Effector memory CD8-positive, alpha-beta T cell (primary cell): ENCODE results near the gene ITGAX.
"Not testable (repeated sequence)": the region's sequence is repeated elsewhere in the genome, so short reads cannot be mapped to it uniquely, and the experiment has no call there.

ENCODE experiments used
- ATAC-seq: fragments of 150-1000 bp; cut with Tn5 transposase; replicated peaks from 2 replicates; pipeline ENCODE4 v1.10.0; 2021; ENCODE audit warnings: mild to moderate bottlenecking, moderate library complexity
- DNase-seq, 3 experiments: peaks; one replicate each; pipeline ENCODE4 v3.0.0; 2021
- H3K27ac Mint-ChIP-seq, 2 donors: one replicate each; pipeline ENCODE4 v1.8.0; 2022; ENCODE audit warnings: mild to moderate bottlenecking in 2 of 2, mixed read lengths in 2 of 2, moderate library complexity in 2 of 2
- H3K27me3 Mint-ChIP-seq, 2 donors: one replicate each; pipeline ENCODE4 v1.8.0; 2022; ENCODE audit warnings: mixed read lengths in 2 of 2
- H3K36me3 Mint-ChIP-seq: one replicate; pipeline ENCODE4 v1.8.0; 2022; ENCODE audit warnings: mild to moderate bottlenecking, moderate library complexity, mixed read lengths; ENCODE audit not compliant: insufficient read depth
- H3K4me1 Mint-ChIP-seq, 2 donors: one replicate each; pipeline ENCODE4 v1.8.0; 2022; ENCODE audit warnings: low read depth in 2 of 2, mixed read lengths in 2 of 2
- H3K4me3 Mint-ChIP-seq, 2 donors: one replicate each; pipeline ENCODE4 v1.8.0; 2022; ENCODE audit warnings: mild to moderate bottlenecking in 2 of 2, mixed read lengths in 2 of 2, moderate library complexity in 2 of 2
- H3K9me3 Mint-ChIP-seq, 2 donors: one replicate each; pipeline ENCODE4 v1.8.0; 2022; ENCODE audit warnings: mixed read lengths in 2 of 2

The ITGAX gene

DNA sequence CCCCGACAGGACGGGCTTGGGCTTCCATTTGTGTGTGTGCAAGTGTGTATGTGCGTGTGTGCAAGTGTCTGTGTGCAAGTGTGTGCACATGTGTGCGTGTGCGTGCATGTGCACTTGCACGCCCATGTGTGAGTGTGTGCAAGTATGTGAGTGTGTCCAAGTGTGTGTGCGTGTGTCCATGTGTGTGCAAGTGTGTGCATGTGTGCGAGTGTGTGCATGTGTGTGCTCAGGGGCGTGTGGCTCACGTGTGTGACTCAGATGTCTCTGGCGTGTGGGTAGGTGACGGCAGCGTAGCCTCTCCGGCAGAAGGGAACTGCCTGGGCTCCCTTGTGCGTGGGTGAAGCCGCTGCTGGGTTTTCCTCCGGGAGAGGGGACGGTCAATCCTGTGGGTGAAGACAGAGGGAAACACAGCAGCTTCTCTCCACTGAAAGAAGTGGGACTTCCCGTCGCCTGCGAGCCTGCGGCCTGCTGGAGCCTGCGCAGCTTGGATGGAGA is 23.1 kb upstream of the ITGAX start:
- ATAC-seq, result no peak
- H3K4me3 Mint-ChIP-seq, result peak overlapping the region; percentile 53 to 81
- DNase-seq, result no peak
- H3K27ac Mint-ChIP-seq, result peak overlapping the region in 1 of 2 donors; percentile 78
- peaks cover 7% of the 10 kb centered on the region for H3K36me3 Mint-ChIP-seq
- no peaks in the 10 kb centered on the region for H3K9me3 Mint-ChIP-seq
- peaks cover 15 to 20% of the 10 kb centered on the region in 2 donors for H3K4me1 Mint-ChIP-seq
- H3K27me3 Mint-ChIP-seq, result peaks cover 0 to 23% of the 10 kb centered on the region in 2 donors

DNA sequence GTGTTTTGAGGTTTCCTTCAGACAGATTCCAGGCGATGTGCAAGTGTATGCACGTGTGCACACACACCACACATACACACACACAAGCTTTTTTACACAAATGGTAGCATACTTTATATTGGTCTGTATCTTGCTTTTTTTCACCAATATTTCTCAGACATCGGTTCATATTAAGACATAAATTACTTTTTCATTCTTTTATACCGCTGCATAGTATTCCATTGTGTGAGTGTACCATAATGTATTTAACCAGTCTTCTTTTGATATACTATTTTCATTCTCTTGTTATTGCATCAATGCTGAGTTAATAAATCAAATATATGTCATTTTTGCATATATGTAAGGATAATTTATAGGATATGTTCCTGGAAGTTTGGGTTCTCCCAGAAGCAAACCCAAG is 22.4 kb upstream of the ITGAX start:
- Mint-ChIP-seq H3K27ac (no peak overlapping the region), H3K9me3 (no peaks in the 10 kb centered on the region), H3K4me3 (peak overlapping the region; percentile 53 to 81), H3K4me1 (peaks cover 17 to 23% of the 10 kb centered on the region in 2 donors), H3K27me3 (peaks cover 0 to 28% of the 10 kb centered on the region in 2 donors), H3K36me3 (peaks cover 7% of the 10 kb centered on the region)
- ATAC-seq (no peak), DNase-seq (no peak)

DNA sequence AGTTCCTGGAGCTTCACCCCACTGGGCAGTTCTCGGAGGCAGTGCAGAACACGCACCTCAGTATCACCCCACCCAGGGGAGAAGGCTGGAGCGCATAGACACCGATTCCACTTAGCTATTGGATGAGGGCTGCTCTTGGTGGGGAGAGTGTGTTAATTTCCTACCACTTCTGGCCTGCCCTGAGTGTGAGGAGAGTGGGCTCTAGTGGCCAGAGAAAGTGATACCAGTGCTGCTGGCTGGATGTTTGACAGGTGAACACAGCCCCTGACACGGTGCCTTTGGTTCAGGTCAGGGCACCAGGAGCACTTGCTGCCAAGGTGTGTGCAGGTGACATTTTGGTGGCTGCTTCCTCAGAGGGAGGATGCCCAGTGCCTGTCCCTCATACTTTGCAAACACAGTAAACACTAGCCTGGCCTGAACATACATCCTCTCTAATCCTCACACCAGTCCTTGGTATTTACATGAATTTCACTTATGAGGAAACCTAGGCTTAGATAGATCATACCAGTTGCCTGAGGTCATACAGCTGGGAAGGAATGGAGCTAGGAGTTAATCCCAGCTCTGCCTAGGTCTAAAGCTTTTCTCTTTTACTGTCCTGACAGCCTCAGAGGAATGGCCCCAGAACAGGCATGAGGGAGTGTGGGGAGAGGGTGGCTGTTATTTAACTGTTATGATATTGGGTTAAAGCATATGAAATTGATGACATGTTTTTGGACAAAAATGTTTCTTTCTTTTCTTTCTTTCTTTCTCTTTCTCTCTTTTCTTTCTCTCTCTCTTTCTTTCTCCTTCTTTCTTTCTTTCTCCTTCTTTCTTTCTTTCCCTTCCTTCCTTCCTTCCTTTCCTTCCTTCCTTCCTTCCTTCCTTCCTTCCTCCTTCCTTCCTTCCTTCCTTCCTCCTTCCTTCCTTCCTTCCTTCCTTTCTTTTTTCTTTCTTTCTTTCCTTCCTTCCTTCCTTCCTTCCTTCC is 21.0 kb upstream of the ITGAX start:
- peak overlapping the region in 1 of 2 donors; percentile 79 for H3K27ac Mint-ChIP-seq
- H3K4me3 Mint-ChIP-seq, result no peak overlapping the region
- peaks cover 0 to 41% of the 10 kb centered on the region in 2 donors for H3K27me3 Mint-ChIP-seq
- H3K36me3 Mint-ChIP-seq, result peaks cover 7% of the 10 kb centered on the region
- peak; percentile 74 for ATAC-seq
- peak; percentile 17 to 29 (median 23) for DNase-seq
- H3K9me3 Mint-ChIP-seq, result no peaks in the 10 kb centered on the region
- H3K4me1 Mint-ChIP-seq, result peaks cover 25 to 28% of the 10 kb centered on the region in 2 donors

DNA sequence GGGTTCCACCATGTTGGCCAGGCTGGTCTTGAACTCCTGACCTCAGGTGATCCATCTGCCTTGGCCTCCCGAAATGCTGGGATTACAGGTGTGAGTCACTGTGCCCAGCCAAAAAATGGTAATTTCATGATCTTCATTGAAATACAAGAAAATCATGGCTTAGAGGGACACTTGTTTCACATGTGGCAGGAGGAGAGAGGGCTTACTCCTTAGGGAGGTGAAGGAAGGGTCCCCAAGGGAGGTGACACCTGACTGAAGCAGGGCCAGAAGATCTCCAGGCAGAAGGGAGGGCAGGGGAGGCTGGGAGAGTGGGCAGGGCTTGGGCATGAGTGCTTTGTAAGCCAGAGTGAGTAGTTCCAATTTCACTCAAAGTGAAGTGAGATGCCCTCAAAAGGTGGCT is 20.0 kb upstream of the ITGAX start:
- peaks cover 7% of the 10 kb centered on the region for H3K36me3 Mint-ChIP-seq
- peaks cover 27 to 28% of the 10 kb centered on the region in 2 donors for H3K4me1 Mint-ChIP-seq
- ATAC-seq (no peak), DNase-seq (no peak)
- peaks cover 0 to 46% of the 10 kb centered on the region in 2 donors for H3K27me3 Mint-ChIP-seq
- no peaks in the 10 kb centered on the region for H3K9me3 Mint-ChIP-seq
- no peak overlapping the region for H3K4me3 Mint-ChIP-seq
- H3K27ac Mint-ChIP-seq, result peak overlapping the region in 1 of 2 donors; percentile 79

DNA sequence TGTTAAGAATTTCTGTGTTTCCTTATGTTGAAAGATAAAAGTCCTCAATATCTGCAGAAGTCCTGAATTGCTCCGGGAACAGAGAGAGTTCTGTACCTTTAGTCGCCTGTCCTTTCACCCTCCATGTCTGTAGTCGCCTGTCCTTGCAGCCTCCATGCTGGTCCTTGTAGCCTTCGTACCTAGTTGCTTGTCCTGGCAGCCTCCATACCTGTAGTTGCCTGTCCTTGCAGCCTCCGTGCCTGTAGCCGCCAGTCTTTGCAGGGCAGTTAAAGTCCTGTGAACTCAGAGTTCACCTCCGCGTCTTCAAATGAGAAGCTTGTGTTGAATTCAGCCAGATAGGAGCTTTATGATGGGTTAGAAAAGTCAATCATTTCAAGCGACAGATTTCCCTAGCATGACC is 19.5 kb upstream of the ITGAX start:
- Mint-ChIP-seq H3K27ac (no peak overlapping the region), H3K27me3 (peaks cover 0 to 46% of the 10 kb centered on the region in 2 donors), H3K4me3 (no peak overlapping the region), H3K9me3 (no peaks in the 10 kb centered on the region), H3K36me3 (peaks cover 7% of the 10 kb centered on the region), H3K4me1 (peaks cover 26 to 28% of the 10 kb centered on the region in 2 donors)
- no peak for ATAC-seq
- DNase-seq, result no peak

DNA sequence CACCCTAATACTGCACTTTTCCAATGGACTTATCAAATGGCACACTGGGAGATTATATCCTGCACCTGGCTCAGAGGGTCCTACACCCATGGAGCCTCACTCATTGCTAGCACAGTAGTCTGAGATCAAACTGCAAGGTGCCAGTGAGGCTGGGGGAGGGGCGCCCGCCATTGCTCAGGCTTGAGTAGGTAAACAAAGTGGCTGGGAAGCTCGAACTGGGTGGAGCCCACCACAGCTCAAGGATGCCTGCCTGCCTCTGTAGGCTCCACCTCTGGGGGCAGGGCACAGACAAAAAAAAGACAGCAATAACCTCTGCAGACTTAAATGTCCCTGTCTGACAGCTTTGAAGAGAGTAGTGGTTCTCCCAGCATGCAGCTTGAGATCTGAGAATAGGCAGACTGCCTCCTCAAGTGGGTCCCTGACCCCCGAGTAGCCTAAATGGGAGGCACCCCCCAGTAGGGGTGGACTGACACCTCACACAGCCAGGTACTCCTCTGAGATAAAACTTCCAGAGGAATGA is 16.8 kb upstream of the ITGAX start:
- not testable (repeated sequence) for ATAC-seq, H3K9me3 Mint-ChIP-seq, H3K27ac Mint-ChIP-seq, H3K4me3 Mint-ChIP-seq, DNase-seq, H3K36me3 Mint-ChIP-seq
- peaks cover 16 to 19% of the 10 kb centered on the region in 2 donors for H3K4me1 Mint-ChIP-seq
- peaks cover 0 to 37% of the 10 kb centered on the region in 2 donors for H3K27me3 Mint-ChIP-seq

DNA sequence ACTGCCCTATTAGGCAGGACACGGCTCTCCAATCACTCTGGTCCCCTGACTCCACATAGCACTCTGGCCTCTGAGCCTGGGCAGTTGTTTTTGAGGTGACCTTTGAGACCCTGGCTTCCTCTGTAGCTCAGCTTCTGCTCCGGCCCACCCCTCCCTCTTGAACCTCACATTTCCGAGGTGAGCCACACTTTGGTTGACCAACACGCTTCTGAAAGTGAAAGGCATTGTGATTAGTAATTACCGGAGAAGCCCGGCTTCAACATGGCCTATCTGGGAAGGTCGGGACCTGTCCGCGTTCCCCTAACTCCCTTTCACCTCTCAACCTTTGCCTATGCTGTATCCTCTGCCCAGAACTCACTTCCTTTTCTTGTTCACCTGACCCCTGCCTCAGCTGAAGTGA is 10.3 kb upstream of the ITGAX start:
- DNase-seq, result no peak

DNA sequence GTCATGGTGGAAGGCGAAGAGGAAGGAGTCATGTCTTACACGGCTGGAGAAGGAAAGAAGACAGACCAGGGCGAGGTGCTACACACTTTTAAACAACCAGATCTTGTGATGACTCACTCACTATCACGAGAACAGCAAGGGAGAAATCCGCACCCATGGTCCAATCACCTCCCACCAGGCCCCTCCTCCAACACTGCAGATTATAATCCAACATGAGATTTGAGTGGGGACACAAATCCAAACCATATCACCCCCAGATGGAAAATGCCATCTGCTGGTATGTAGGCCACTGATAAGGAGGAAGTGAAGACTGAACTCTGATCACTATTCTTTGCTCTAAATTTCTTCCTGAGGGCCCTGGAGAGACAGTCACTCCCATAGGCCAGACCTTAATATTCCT is 7.5 kb upstream of the ITGAX start:
- DNase-seq (no peak), ATAC-seq (no peak)
- no peaks in the 10 kb centered on the region for H3K36me3 Mint-ChIP-seq
- no peak overlapping the region for H3K27ac Mint-ChIP-seq
- H3K4me3 Mint-ChIP-seq, result no peak overlapping the region
- no peaks in the 10 kb centered on the region for H3K9me3 Mint-ChIP-seq
- H3K4me1 Mint-ChIP-seq, result peaks cover 29 to 31% of the 10 kb centered on the region in 2 donors
- H3K27me3 Mint-ChIP-seq, result peaks cover 0 to 13% of the 10 kb centered on the region in 2 donors

More for the DNA sequence above, 10.3 kb upstream of the ITGAX start:
- peak; percentile 32 for ATAC-seq
- Mint-ChIP-seq H3K27me3 (peaks cover 0 to 13% of the 10 kb centered on the region in 2 donors), H3K4me3 (peak overlapping the region; percentile 66 to 77), H3K27ac (no peak overlapping the region), H3K4me1 (peaks cover 18 to 20% of the 10 kb centered on the region in 2 donors), H3K36me3 (no peaks in the 10 kb centered on the region), H3K9me3 (no peaks in the 10 kb centered on the region)

DNA sequence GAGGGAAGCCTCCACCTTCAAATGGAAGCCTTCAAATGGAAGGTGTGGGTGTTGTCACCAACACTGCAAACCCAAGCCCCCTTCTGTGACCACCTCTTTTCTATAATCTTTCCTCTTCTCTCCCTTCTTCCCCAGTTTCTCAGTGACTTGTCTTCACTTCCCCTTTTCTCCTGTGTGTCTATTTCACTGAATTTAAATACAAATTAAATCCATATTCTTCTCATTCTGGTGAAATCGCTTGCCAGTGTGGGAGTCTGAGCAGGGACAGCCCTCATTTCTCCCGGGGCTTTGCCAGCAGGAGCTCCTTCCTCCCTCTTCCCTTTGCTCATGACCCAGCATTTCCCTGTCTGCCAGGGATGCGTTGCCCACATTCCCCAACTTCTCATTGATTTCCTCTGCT is 6.4 kb upstream of the ITGAX start:
- ATAC-seq, result no peak
- Mint-ChIP-seq H3K36me3 (no peaks in the 10 kb centered on the region), H3K4me1 (peaks cover 37 to 41% of the 10 kb centered on the region in 2 donors), H3K27ac (peak overlapping the region; percentile 23 to 33), H3K9me3 (no peaks in the 10 kb centered on the region), H3K4me3 (no peak overlapping the region), H3K27me3 (peaks cover 0 to 13% of the 10 kb centered on the region in 2 donors)
- no peak for DNase-seq

DNA sequence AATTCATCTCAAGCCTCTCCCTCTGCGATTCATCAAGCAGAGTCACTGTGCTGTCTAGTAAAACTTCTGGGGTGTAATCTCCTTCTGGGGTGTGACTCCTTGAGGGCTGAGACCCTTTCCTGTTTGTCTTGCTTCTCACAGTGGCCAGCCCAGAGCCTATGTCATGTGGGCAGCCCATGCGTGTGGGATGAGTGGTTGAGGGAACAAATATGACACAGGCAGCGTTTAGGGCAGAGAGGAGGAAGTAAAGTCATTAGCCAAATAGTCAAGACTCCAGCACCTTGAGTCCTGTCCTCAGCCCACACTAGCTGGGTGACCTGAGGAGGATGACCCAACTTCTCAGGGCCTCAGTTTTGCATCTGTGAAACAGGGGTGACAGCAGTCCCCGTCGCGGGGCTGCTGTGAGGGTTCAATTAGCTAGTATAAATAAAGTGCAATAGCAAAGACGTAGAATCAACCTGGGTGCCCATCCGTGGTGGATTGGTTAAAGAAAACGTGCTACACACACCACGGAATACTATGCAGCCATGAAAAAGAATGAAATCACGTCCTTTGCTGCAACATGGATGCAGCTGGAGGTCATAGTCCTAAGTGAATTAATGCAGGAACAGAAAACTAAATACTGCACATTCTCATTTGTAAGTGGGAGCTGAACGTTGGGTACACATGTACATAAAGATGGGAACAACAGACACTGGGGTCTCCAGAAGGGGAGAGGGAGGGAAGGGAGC is 4.5 kb upstream of the ITGAX start:
- ATAC-seq, result no peak
- H3K27me3 Mint-ChIP-seq, result peaks cover 0 to 7% of the 10 kb centered on the region in 2 donors
- H3K4me3 Mint-ChIP-seq, result no peak overlapping the region
- peaks cover 37 to 43% of the 10 kb centered on the region in 2 donors for H3K4me1 Mint-ChIP-seq
- no peaks in the 10 kb centered on the region for H3K36me3 Mint-ChIP-seq
- peak overlapping the region in 1 of 2 donors; percentile 44 for H3K27ac Mint-ChIP-seq
- no peak for DNase-seq
- H3K9me3 Mint-ChIP-seq, result no peaks in the 10 kb centered on the region

DNA sequence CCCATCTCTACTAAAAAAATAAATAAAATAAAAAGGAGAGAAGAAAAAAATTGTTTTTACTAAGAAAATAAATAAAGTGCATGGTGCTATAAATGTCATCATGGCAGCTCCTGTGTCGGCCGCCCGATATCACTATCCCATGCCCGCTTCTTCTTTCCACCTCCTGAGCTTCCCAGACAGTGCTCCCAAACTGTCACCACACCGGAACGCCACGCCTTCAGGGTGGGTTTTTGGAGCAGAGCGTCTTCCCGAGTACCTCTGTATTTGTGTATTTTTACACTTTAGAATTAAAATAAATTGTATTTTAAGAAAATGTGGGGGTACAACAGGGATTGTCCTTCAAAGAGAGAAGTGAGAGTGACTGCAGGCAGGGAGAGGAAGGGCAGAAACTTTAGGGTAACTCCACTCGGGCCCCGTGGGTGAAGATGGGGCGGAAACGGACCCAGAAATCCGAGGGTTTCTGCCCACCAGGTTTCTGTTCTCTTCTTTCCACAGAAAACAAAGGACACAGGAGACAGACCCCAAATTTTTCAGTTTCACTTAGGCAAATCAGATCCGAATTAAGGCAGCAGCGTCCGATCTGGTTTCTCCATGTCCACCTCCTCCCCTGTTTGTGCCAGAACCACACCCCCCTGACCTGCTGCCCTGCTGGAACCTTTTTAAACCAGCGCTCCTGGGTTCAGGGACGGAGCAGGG is 3.6 kb upstream of the ITGAX start:
- H3K9me3 Mint-ChIP-seq, result no peaks in the 10 kb centered on the region
- ATAC-seq (no peak), DNase-seq (no peak)
- H3K27ac Mint-ChIP-seq, result peak overlapping the region in 1 of 2 donors; percentile 51
- peaks cover 39 to 44% of the 10 kb centered on the region in 2 donors for H3K4me1 Mint-ChIP-seq
- peaks cover 0 to 5% of the 10 kb centered on the region in 2 donors for H3K27me3 Mint-ChIP-seq
- no peak overlapping the region for H3K4me3 Mint-ChIP-seq
- no peaks in the 10 kb centered on the region for H3K36me3 Mint-ChIP-seq

DNA sequence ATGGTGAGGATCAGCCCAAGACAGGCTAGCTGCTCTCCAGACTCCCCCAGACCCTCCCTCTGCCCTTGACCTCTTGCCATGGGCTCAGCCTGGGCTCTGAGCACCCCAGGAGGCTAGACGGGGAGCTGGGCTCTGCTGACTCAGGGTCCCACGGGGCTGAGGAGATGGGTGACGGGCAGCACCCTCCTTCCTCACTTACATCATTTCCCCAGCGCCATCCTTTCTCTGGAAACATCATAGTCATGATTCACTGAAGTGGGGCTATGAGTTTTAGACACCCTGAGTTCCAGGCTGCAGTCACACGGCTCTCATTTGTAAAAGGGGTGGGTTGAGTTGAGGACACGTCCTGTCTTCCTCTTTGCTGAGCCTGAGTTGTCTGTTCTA is 3.0 kb upstream of the ITGAX start:
- no peak overlapping the region for H3K4me3 Mint-ChIP-seq
- no peaks in the 10 kb centered on the region for H3K9me3 Mint-ChIP-seq
- H3K4me1 Mint-ChIP-seq, result peaks cover 41 to 44% of the 10 kb centered on the region in 2 donors
- DNase-seq (no peak), ATAC-seq (peak; percentile 3)
- H3K36me3 Mint-ChIP-seq, result no peaks in the 10 kb centered on the region
- no peaks in the 10 kb centered on the region for H3K27me3 Mint-ChIP-seq
- peak overlapping the region; percentile 51 to 58 for H3K27ac Mint-ChIP-seq
